IPS-20b (cell line): Measurements from ENCODE around the gene NLRP8.
"Not testable (repeated sequence)": the region's sequence is repeated elsewhere in the genome, so short reads cannot be mapped to it uniquely, and the experiment has no call there.

Experiments used
- H3K27ac ChIP-seq: one replicate; pipeline ENCODE4 v1.5.1; 2013; ENCODE audit warnings: low read length
- H3K27me3 ChIP-seq: 2 replicates; pipeline ENCODE4 v1.6.1; 2013; ENCODE audit warnings: mild to moderate bottlenecking, low read length, inconsistent platforms; ENCODE audit not compliant: insufficient read depth
- H3K36me3 ChIP-seq: 2 replicates; pipeline ENCODE4 v1.6.1; 2013; ENCODE audit warnings: low read depth, mild to moderate bottlenecking, inconsistent platforms, low read length, moderate library complexity; ENCODE audit not compliant: insufficient read depth
- H3K4me1 ChIP-seq: 2 replicates; pipeline ENCODE4 v1.6.1; 2013; ENCODE audit warnings: mild to moderate bottlenecking, control low read depth, inconsistent platforms, low read length, moderate library complexity; ENCODE audit not compliant: insufficient read depth
- H3K4me3 ChIP-seq: 2 replicates; pipeline ENCODE4 v1.5.1; 2013; ENCODE audit warnings: mild to moderate bottlenecking, low read length, inconsistent platforms
- H3K9ac ChIP-seq: 2 replicates; pipeline ENCODE4 v1.6.1; 2013; ENCODE audit warnings: low read depth, mild to moderate bottlenecking, inconsistent platforms, low read length, moderate library complexity
- H3K9me3 ChIP-seq: 2 replicates; pipeline ENCODE4 v1.6.1; 2013; ENCODE audit warnings: mild to moderate bottlenecking, low read depth, low read length, inconsistent platforms; ENCODE audit not compliant: insufficient read depth

NLRP8 gene

GRCh38 chr19:55930996-55931515 lies 16.6 kb upstream of the NLRP8 start:
- H3K27me3 ChIP-seq: no peaks in the 10 kb centered on the region
- no peaks in the 10 kb centered on the region for H3K4me1 ChIP-seq
- no peak overlapping the region for H3K9ac ChIP-seq
- H3K9me3 ChIP-seq: peaks cover 87% of the 10 kb centered on the region
- no peak overlapping the region for H3K27ac ChIP-seq
- H3K4me3 ChIP-seq: no peak overlapping the region
- H3K36me3 ChIP-seq: no peaks in the 10 kb centered on the region

DNA sequence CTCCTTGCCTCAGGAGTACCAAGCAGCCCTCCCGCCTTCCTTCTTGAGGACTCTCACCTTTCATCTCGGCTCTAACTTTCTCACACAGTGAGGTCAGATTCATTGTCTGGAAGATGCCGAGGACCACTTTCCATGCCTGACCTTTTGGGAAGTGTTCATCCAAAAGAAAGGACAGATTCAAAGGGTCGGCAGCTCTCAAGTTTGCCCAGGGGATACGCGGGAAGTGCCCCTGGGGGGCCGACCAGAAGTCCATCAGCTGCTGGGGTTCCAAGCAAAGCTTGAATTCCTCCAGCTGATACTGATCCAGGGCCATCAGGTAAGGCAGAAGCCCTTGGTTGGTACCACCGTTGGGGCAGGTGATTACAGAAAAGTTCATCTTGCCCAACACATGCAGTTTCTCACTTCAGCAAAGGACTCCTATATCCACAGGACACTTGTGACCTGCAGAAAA lies 15.7 kb upstream of the NLRP8 start, which contains the start of gene NLRP13:
TSS of gene NLRP13 (minus strand) at position 401 of the 451 bp plus-strand sequence. CDS start at position 376, 25 bp downstream.
- Histone ChIP-seq H3K27ac (no peak within 1 kb of the TSS), H3K9me3 (peaks cover 79% of the 10 kb centered on the region), H3K9ac (no peak within 1 kb of the TSS), H3K4me1 (no peaks in the 10 kb centered on the region), H3K27me3 (no peaks in the 10 kb centered on the region), H3K36me3 (no peaks in the 10 kb centered on the region), H3K4me3 (no peak within 1 kb of the TSS)

- peaks cover 78% of the 10 kb centered on the region for H3K9me3 ChIP-seq
- no peak overlapping the region for H3K4me3 ChIP-seq
- no peak overlapping the region for H3K27ac ChIP-seq
- H3K36me3 ChIP-seq: no peaks in the 10 kb centered on the region
- no peak overlapping the region for H3K9ac ChIP-seq
- no peaks in the 10 kb centered on the region for H3K27me3 ChIP-seq
- H3K4me1 ChIP-seq: no peaks in the 10 kb centered on the region
Observed at GRCh38 chr19:55935206-55935605, 12.4 kb upstream of the NLRP8 start.

GRCh38 chr19:55939206-55939605 lies 8.4 kb upstream of the NLRP8 start:
- Histone ChIP-seq H3K4me3 (no peak overlapping the region), H3K9me3 (peaks cover 84% of the 10 kb centered on the region), H3K4me1 (no peaks in the 10 kb centered on the region), H3K27me3 (no peaks in the 10 kb centered on the region), H3K36me3 (no peaks in the 10 kb centered on the region), H3K27ac (no peak overlapping the region), H3K9ac (no peak overlapping the region)

- no peak overlapping the region for H3K4me3 ChIP-seq
Observed at GRCh38 chr19:55940306-55940705, 7.3 kb upstream of the NLRP8 start.

GRCh38 chr19:55950566-55950965 lies 2.9 kb downstream of the NLRP8 start:
- not testable (repeated sequence) for H3K4me3 ChIP-seq, H3K27me3 ChIP-seq, H3K9ac ChIP-seq, H3K4me1 ChIP-seq, H3K27ac ChIP-seq, H3K36me3 ChIP-seq
- peaks cover 82% of the 10 kb centered on the region for H3K9me3 ChIP-seq

More at GRCh38 chr19:55940306-55940705, 7.3 kb upstream of the NLRP8 start:
- Histone ChIP-seq H3K9me3 (peaks cover 78% of the 10 kb centered on the region), H3K36me3 (no peaks in the 10 kb centered on the region), H3K27me3 (no peaks in the 10 kb centered on the region), H3K4me1 (no peaks in the 10 kb centered on the region), H3K27ac (no peak overlapping the region), H3K9ac (no peak overlapping the region)

DNA sequence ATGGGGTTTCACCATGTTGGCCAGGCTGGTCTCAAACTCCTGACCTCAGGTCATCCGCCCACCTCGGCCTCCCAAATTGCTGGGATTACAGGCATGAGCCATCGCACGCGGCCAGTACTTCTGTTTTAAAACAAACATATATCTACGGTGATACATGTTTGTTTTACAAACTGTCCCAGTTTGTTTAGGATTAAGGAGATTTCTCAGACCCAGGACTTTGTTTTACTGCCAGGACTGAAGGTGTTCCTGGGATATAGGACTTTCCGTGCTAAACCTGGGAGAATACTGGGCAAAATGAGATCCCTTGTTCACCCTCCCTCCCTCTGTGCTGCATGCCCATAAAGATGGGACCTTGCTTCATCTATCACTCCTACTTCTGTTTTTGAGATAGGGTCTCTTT lies 8.8 kb downstream of the NLRP8 start:
- Histone ChIP-seq H3K9me3 (peaks cover 68% of the 10 kb centered on the region), H3K9ac (no peak overlapping the region)

GRCh38 chr19:55958356-55958755 lies 10.7 kb downstream of the NLRP8 start:
- Histone ChIP-seq H3K9ac (no peak overlapping the region), H3K4me1 (no peaks in the 10 kb centered on the region), H3K27ac (no peak overlapping the region), H3K27me3 (no peaks in the 10 kb centered on the region), H3K4me3 (no peak overlapping the region), H3K36me3 (no peaks in the 10 kb centered on the region), H3K9me3 (peaks cover 74% of the 10 kb centered on the region)

More for the DNA sequence above, 8.8 kb downstream of the NLRP8 start:
- H3K27me3 ChIP-seq: no peaks in the 10 kb centered on the region
- no peak overlapping the region for H3K27ac ChIP-seq
- H3K4me1 ChIP-seq: no peaks in the 10 kb centered on the region
- no peak overlapping the region for H3K4me3 ChIP-seq
- no peaks in the 10 kb centered on the region for H3K36me3 ChIP-seq

DNA sequence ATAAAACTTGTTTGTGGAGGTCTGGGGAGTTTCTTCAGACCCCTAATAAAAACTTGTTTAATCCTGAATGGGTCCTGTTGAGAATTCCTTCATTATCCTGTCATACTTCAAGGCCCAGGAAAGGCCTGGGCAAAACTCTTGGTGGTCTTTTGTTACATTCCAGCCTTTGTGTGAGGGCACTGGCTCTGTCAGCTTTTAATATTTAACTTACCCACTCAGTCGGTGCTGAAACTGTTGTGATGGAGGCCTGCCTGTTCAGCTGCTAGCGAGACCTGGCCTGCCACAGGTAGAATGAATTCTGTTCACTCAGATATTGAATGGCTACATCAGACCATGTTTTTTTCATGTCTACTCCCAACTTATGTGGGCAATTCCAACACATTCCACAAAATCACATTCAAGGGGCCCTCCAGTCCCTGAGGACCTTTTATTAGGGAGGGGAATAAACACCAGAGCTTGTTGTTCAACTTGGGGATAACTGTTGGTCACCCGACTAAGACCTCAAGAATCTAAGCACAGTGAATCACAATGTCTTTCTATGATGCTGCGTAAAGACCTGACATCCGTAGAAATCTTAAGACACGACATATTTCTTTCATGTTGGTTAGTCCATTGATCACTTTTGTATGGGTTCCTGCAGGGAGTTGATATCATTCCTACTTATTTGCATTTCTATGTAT lies 12.5 kb downstream of the NLRP8 start:
- Histone ChIP-seq H3K36me3 (no peaks in the 10 kb centered on the region), H3K9me3 (peaks cover 75% of the 10 kb centered on the region), H3K4me3 (no peak overlapping the region), H3K9ac (no peak overlapping the region), H3K4me1 (no peaks in the 10 kb centered on the region), H3K27ac (no peak overlapping the region), H3K27me3 (no peaks in the 10 kb centered on the region)

DNA sequence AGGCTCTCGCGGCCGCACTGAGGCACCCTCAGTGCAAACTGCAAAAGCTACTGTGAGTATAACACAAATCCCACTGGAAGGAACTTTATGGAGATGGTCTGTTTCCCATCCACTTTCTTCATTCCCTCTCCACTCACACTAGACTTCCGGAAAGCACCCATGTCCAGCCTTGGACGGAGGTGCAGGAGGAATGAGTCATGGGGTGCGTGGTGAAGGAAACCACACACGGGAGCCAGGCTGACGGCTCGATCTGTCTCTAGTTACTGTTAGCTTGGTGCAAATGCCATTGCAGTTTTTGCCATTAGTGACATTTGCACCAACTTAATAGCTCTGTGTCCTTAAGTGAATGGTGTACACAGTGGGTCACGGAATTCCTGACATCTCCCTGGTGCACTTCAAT lies 14.6 kb downstream of the NLRP8 start:
- no peaks in the 10 kb centered on the region for H3K4me1 ChIP-seq
- H3K9ac ChIP-seq: no peak overlapping the region
- peaks cover 73% of the 10 kb centered on the region for H3K9me3 ChIP-seq
- H3K27ac ChIP-seq: no peak overlapping the region
- no peaks in the 10 kb centered on the region for H3K36me3 ChIP-seq
- H3K27me3 ChIP-seq: no peaks in the 10 kb centered on the region
- no peak overlapping the region for H3K4me3 ChIP-seq

DNA sequence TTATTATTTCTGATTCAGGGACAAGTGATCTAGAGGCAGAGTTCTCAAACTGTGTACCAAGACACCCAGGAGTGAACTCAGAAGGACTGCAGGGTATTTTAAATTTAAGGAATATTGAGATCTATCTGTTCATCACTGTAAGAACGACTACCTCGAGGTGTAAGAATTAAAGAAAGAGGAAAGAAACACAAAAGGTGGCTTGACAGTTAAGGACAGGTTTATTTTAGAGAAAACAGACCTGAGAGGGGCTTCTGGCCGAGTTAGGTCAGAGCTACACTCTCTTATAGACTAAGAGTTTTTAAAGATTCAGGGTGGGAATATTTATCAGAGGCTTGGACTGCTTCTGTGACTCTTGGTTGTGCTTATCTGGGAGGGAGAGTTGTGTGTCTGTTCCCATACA lies 26.4 kb downstream of the NLRP8 start:
- H3K9me3 ChIP-seq: peaks cover 70% of the 10 kb centered on the region
- no peak overlapping the region for H3K27ac ChIP-seq
- no peaks in the 10 kb centered on the region for H3K27me3 ChIP-seq
- H3K4me1 ChIP-seq: no peaks in the 10 kb centered on the region
- H3K4me3 ChIP-seq: no peak overlapping the region
- H3K36me3 ChIP-seq: no peaks in the 10 kb centered on the region
- no peak overlapping the region for H3K9ac ChIP-seq

- Histone ChIP-seq H3K4me1 (no peaks in the 10 kb centered on the region), H3K27ac (no peak overlapping the region), H3K4me3 (no peak overlapping the region), H3K9me3 (peaks cover 76% of the 10 kb centered on the region), H3K36me3 (no peaks in the 10 kb centered on the region), H3K27me3 (no peaks in the 10 kb centered on the region), H3K9ac (no peak overlapping the region)
Observed at GRCh38 chr19:55980415-55980814, 32.8 kb downstream of the NLRP8 start.
